ENCODE measurements around the gene C4orf54. TPM values are rescaled to one million over a fixed set of nuclear protein-coding genes. Genes with fewer than 3 reads are reported as not detected.

Gene C4orf54
- polyA plus RNA-seq, 1 donor, result 111 TPM

DNA sequence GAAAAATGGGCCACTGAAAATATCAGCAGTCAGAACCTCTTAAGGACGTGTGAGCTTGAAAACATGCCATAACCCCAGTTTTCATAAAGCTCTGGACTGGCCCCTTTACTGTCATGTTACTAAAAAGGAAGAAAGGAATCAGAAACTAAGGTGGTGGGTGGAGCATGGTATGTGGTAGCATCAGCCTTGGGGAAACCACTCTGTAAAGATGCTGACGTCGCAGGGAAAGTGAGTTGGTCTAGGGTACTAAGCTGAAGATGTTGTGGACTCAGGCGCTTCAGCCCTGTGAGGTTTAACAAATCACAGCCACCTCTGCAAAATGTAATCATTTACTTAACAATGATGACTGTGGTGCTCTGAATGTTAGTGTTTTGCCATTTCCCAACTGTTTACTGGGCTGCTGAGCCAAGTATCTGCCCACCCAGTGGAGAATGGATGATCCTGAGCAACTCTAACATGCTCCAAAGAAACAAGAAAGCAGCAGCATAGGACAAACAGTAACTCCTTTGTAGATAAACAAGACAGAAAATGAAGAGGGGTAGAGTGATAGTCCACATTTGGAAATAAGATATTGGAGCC, 33.4 kb downstream of the C4orf54 start:
- no peak for DNase-seq (ENCODE audit: low read depth)

DNA sequence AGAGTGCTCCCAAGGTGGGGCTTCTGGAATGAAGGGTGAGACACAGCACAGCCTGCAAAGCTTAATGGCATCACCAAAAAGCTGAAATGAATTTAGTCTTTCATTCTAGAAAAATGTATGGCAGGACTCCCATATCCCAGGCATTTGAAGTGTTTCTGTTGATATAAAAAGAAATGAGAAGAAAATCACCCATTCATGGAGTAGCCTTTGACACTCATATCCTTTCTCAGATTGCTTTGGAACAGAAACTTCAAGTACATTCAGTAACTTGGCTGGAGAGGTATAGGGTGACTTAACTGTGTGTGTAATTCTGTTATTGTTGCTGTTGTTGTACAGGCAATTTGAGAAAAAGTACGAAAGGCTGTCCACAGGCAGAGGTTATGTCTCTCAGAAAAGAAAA, 35.3 kb downstream of the C4orf54 start:
- DNase-seq (ENCODE audit: low read depth), result no peak

DNA sequence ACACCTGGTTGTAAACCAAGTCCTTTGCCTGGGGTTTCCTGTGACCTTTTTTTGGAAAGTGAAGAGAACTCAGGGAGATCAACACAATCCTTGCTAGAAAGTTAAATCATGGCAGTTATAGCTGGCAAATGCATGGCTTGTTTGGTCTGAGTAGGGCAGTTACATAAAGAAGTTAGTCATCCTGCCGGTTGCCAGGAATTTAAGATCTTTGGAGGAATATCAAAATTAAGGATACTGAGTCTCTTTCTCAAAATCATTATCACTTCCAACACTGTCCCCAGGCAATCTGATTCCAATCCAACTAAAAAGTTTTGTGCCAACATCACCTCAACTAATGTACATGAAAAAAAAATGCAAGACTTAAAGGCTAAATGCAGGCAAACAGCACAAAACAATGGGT, 40.3 kb downstream of the C4orf54 start:
- no peak for DNase-seq (ENCODE audit: low read depth)

DNA sequence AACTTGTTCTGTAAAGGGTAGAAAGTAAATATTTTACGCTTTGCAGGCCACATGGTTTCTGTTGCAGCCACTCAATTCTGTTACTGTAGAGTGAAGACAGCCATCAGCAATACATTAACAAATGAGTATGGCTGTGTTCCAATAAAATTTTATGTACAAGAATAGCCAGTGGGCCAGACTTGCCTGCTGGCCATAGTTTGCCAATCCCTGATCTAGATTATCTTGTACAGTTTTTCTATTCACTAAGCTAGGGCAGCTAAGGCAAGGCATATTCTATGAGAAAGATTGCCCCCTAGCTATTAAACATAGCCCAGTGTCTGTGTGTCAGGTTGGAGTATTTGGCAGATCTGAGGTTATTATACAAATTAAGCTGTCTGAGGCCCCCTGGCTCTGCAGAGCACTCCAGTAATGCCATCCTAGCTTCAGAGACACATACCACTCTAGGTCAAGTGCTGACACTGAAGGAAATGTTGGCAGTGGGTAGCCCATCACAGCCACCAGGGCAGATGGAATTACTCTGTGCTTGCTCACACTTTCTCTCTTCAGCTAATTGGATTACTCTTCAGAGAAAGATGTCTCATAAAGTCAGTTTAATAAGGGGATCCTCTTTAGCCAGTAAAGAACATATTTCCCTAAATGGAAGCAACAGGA, 42.3 kb downstream of the C4orf54 start:
- DNase-seq (ENCODE audit: low read depth), result no peak

DNA sequence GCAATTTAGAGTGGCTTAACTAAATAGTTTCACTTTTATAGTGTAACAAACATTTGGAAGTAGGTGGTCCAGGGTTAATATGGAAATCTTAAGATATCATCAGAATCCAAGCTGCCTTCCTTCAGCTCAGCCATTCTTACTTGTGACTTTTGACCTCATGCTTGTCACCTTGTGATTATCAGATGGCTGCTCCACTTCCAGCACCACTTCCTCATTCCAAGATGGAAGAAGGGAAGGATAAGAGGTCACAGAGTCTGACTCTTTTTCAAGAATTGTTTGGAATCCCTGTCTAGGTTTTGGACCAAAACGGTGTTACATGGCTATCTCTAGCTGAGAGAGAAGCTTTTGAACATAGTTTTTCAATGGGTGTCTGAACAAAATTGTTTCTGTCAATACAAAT, 43.1 kb downstream of the C4orf54 start:
- no peak for DNase-seq (ENCODE audit: low read depth)

DNA sequence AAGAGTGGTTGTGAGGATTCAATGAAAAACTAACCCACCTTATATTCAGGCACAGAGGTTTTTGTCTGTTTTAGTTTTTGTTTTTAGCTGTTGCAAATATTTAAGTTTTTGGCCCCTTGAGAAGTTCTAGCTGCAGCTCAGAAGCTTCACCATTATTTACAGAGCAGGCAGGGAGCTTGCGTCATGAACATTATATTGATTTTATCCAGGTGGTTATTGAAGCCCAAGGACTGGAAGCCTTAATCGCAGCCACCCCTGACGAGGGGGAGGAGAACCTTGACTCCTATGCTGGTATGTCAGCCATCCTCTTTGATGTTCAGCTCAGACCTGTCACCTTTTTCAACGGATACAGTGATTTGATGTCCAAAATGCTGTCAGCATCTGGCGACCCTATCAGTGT, 44.9 kb downstream of the C4orf54 start:
- DNase-seq (ENCODE audit: low read depth), result no peak

DNA sequence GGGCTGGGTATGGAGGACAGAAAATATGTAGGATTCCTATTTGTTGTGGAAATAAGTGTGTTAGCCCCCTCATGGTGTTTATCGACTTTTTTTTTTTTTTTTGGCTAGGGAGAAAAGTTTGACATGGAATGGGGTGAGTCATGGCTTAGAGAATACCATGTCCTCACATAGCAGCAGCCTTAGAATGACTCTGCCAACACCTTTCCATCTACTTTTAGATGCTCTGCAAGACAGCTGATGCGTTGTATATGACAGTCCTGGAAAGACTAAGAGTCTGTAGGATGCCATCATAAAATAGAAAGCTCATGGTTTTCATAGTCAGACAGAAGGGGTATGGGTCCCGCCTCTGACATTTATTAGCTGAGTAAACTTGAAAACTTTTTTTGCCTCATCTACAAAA, 45.3 kb downstream of the C4orf54 start:
- no peak for DNase-seq (ENCODE audit: low read depth)

DNA sequence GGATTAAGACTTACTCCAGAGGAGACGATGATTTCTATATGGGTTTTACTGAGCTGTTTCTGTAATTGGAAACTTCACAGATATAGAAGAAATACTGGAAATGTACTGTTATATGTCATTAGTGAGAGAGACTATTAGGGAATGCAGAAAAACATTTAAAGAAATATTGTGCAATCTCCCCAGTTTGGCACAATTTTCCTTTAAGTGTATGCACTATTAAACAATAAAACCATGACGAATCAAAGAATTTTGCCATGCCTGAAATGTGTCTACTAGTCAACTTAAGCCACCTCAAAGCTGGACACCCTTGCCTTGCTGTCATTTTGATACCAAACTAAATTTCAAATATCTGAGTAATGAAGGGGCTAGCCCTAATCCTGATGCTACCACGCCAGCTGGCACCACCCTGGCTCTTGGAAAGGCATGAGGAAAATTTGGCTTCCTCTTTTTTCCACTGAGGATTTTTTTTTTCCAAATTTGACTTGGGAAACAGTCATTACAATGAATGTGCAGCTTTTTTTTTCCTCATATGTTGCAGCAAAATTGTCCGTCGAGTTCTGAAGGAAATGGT, 46.9 kb downstream of the C4orf54 start:
- no peak for DNase-seq (ENCODE audit: low read depth)

DNA sequence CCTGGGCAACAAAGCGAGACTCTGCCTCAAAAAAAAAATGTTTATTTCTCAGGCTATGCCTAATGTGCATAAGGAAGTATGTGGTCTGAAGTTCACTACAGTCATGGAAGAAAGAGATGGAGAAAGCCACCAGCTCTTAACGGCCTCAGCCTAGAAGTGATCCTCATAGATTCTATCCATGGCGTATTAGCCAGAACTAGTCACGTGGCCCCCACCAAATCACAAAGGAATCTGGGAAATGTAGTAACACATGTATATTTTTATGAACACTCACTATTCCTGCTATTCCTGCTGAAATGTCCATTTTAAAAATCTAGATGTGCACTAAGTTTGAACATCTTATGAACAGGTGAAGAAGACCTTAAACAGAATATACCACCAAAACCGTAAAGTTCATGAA, 49.2 kb downstream of the C4orf54 start:
- no peak for DNase-seq (ENCODE audit: low read depth)

Other genes with a start within 250 kb of the C4orf54 start
- not detected for gene ADH7, start 222.5 kb downstream of the C4orf54 start, polyA plus RNA-seq (ENCODE audit: insufficient read length)
- gene C4orf17, start 146.8 kb downstream of the C4orf54 start, polyA plus RNA-seq (ENCODE audit: insufficient read length), result 0.20 TPM
- 10.0 TPM for gene TRMT10A, start 93.8 kb downstream of the C4orf54 start, polyA plus RNA-seq (ENCODE audit: insufficient read length)
- gene MTTP, start 83.0 kb downstream of the C4orf54 start, polyA plus RNA-seq (ENCODE audit: insufficient read length), result 1.5 TPM
- gene DAPP1, start 159.0 kb upstream of the C4orf54 start, polyA plus RNA-seq (ENCODE audit: insufficient read length), result 2.3 TPM
- gene LAMTOR3, start 236.6 kb upstream of the C4orf54 start, polyA plus RNA-seq (ENCODE audit: insufficient read length), result 29.6 TPM

Data from forelimb muscle (tissue), 1 donor.